ENCODE data around the gene UBTFL1.
"Not testable (repeated sequence)": the region's sequence is repeated elsewhere in the genome, so short reads cannot be mapped to it uniquely, and the experiment has no call there.

The UBTFL1 gene, protein sequence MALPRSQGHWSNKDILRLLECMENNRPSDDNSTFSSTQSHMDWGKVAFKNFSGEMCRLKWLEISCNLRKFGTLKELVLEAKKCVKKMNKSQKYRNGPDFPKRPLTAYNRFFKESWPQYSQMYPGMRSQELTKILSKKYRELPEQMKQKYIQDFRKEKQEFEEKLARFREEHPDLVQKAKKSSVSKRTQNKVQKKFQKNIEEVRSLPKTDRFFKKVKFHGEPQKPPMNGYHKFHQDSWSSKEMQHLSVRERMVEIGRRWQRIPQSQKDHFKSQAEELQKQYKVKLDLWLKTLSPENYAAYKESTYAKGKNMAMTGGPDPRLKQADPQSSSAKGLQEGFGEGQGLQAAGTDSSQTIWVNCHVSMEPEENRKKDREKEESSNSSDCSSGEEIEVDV

DNA sequence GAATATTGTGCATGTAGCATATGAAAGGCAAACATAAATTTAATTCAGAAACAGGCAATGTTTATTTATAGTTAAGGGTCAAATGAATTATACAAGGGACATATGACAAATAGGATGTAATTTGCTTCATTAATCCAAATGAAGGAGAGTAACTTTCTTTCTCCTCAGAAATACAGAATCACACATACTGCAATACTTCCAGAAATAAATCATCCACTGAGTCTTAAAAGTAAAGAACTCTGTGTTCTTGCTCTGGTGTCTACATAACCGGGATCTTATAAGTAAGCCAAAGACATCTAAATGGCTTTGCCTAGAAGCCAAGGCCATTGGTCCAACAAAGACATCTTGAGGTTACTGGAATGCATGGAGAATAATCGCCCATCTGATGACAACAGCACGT, at the start of gene UBTFL1:
UBTFL1 (plus strand) TSS at position 301 of the 400 bp plus-strand sequence; CDS start at position 301, 0 bp downstream.
- DNase-seq = not testable (repeated sequence)

DNA sequence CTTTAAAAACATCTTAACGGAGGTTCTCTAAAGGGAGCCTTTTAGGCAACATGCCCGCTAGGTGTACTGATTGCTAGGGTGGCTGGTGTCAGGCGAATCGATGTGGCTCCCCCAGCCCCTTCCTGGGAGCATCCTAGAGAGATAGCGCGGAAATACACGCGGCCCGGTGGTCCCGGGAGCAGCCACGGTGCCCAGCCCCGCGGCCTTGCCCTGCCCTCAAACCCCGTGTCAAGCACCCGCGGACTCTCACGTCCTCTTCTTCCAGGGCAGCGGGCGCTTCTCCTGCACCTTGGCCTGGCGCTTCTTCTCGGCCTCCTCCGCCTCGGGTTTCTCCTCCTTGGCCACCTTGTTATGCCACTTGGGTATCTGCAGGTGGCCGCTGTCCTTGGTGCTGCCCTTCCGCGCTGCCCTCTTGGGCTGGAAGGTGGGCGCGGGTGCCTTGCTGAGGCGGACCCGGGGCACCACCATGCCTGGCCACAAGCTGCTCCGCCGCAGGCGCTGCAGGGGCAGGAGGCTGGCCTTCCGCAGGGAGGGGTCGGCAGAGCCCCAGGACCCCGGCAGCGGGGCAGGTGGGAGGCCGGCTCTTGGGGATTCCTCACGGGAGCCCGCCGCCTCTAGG, 34.0 kb upstream of the UBTFL1 start:
- not testable (repeated sequence) for DNase-seq

DNA sequence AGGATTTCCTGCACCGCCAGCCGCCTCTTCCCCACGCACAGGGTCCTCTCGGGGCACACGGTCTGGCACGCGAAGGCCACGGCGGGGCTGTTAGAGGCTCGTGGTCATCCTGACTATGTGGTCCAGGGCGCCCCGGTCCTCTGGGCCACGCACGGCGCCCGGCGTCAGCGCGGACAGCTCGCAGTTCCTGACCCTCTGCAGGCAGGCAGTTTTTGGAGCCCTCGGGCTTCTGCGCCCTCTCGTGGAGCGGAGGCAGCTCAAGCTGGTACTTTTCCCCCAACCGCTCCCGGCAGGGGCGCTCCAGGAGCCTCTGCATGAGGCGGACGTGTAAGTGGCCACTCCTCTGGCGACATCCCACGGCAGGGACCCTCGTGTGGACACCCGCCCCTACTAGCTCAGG, 33.4 kb upstream of the UBTFL1 start:
- DNase-seq = peak in 12 of 51 donors; percentile 0 to 36 (median 4)

DNA sequence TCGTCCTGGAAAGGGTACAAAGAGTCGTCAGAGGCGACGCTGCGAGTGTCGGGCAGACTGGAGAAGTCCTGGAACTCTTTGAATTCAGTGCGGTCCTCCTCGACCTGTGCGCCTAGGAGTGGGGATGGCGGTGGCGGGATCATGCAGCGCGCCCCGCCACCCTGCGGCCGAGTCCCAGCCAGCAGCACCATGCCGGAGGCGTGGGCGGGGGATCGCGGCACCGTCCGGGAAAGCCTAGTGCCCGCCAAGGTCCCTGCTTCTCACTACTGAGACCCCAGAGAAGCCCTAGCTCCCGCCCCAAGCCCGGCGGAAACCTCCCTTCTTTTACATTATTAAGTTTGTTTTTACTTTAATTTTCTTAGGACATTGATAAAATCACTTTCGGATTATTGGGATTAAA, 32.2 kb upstream of the UBTFL1 start:
- not testable (repeated sequence) for DNase-seq

DNA sequence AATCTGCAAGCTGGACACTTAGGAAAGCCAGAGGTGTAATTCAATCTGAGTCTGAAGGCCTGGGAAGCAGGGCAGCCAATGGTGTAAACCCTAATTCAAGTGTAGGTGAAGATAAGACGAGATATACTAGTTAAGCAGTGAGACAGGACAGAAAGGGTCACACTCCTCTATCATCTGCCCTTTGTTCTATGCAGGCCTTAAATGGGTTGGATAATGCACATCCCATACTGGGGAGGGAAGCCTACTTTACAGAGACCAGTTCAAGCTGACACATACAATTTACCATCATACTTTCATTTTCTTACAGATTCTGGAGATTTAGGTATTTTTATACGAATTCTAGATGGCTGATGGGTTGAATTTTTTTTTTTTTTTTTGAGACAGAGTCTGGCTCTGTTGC, 3.0 kb downstream of the UBTFL1 start:
- DNase-seq = not testable (repeated sequence)

DNA sequence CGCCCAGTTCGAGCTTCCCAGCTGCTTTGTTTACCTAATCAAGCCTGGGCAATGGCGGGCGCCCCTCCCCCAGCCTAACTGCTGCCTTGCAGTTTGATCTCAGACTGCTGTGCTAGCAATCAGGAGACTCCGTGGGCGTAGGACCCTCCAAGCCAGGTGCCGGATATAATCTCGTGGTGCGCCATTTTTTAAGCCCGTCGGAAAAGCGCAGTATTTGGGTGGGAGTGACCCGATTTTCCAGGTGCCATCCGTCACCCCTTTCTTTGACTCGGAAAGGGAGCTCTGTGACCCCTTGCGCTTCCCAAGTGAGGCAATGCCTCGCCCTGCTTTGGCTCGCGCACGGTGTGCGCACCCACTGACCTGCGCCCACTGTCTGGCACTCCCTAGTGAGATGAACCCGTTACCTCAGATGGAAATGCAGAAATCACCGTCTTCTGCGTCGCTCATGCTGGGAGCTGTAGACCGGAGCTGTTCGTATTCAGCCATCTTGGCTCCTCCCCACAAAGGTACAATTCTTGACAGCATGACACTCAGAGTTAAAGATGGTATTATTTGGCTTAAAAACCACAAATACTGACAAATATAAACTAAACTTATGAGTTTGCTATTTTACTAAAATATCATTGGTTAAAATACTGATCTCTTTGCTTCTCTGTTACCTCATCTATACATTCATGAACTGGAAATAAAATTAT, 9.6 kb downstream of the UBTFL1 start:
- not testable (repeated sequence) for DNase-seq

DNA sequence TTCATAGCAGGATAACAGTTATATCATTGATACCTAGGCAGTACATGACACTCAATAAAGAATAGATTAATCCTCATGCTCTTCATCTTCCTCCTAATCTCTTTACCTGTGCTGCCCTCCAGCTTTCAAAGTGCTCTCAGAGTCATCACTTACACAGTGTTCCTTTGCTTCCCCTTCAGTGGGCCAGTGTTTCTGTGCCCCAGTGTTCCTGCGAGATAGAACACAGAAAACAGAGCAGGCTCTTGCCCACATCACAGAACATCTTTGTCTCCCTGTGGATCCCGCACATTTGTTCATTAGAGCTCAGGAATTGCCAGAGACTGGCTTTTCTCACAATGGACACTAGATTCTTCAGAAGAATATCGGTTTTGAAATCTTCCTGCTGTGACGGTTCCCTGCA, 12.5 kb downstream of the UBTFL1 start:
- DNase-seq = peak in 19 of 51 donors; percentile 1 to 42 (median 16)

DNA sequence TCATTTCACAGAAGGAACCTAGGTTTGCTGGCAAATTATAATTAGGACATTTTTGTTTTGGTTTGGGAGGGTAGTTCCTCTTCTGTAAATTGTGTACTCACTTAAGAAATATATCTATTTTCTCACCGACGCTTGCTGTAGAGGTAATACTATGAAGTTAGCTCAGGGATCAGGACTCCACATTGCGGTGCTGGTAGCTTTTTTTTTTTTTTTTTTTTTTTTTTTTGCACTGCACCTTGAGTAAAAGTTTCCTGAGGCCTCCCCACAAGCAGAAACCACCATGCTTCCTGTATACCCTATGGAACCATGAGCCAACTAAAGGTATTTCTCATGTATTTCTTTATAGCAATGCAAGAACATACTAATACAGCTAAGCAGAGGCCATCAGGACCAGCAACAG, 14.7 kb downstream of the UBTFL1 start:
- DNase-seq = no peak

DNA sequence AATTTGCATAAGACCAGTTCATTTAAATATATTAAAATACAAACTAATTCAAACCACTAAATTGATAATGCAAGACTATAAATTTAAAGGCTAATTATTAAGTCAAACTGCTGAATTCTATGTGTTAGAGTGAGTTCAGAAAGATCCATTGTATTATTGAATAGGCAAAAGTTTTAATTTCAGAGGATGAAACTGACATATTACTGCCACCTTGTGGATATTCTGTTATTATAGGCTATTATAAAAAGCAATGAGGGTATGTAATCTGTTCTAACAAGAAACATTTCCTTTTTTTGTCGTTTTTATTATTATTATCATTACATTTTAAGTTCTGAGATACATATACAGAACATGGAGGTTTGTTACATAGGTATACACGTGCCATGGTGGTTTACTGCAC, 27.8 kb downstream of the UBTFL1 start:
- DNase-seq = peak in 1 of 51 donors; percentile 9

DNA sequence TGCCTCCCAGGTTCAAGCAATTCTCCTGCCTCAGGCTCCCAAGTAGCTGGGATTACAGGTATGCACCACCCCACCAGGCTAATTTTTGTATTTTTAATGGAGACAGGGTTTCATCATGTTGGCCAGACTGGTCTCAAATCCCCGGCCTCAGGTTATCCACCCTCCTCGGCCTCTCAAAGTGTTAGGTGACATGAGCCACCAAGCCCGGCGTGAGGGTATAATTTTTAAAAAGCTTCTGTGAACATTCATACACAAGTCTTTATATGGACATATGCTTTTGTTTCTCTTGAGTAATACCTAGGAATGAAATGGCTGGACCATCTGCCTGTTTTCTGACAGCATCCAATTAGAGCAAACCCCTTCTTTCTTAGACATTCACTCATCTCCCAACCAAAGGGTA, 34.4 kb downstream of the UBTFL1 start:
- DNase-seq = no peak

DNA sequence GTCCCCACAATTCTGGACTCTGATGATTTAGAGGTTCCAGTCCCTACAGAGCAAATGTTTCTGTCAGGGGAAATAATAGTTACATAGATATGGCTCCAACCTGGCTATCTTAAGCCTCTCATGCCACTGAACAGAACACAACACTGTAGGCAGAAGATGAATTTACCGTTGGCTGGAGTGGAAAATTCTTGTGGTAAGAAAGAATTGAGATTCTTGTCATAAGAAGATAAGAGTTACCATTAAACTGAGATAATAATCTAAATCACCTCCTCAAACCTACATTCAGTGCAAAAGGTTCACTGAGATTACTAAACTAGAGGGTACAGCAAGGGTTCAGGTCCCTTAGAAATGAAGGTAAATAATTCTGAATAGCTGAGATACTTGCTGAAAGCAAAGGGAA, 38.6 kb downstream of the UBTFL1 start:
- no peak for DNase-seq

DNA sequence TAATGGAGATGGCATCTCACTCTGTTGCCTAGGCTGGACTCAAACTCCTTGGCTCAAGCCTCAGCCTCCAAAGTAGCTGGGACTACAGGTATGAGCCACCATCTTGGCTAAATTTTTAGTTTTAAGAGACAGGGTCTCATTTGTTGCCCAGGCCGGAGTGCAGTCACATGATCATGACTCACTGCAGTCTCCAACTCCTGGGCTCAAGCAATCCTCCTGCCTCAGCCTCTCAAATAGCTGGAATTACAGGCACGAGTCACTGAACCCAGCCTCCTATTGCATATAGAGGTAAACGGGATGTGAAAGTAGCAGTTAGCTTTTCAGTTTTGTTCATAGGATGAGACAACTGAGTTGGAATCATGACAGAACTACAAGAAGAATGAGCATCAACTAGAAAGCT, 39.2 kb downstream of the UBTFL1 start:
- no peak for DNase-seq

DNA sequence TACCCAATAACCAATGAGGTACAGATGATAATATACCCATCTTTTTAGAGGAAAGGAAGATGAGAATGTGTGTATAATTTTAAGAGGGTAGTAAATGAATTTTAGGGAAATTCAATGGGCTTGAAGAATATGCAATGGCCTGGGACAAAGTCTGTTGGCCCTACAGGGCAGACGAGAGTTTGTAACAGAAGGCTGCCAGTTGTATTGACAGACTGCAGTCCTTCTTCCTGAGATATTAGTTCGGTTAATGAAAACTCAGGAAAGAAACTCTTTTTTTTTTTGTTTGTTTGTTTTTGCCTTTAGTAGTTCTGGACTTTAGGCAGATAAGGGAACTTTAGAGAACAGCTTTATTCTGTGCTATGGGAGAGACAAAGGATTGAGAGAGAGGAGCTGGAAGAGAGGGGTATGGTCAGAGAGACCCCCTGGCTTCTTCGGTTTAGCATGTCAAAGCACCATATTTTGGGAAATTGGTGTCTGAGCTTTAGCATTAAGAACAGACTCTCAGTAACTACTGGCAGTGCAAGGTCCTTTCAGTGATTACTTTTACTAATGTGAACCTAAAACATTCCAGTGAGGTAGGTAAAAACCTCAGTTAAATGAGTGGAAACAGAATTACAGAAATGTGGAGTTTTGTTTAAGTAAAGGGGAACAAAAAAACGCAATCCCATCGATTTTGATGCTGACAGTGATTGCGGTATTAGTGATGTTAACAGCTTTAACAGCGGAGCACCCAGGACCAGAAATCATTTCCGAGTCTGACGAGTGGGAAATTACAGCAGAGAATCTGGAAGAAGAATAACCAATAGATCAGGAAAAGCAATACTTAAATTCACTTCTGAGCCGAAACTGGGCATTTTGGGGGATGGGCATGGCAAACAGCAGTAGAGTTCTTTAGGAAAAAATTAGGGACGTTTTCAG, 48.1 kb downstream of the UBTFL1 start:
- no peak for DNase-seq

DNA sequence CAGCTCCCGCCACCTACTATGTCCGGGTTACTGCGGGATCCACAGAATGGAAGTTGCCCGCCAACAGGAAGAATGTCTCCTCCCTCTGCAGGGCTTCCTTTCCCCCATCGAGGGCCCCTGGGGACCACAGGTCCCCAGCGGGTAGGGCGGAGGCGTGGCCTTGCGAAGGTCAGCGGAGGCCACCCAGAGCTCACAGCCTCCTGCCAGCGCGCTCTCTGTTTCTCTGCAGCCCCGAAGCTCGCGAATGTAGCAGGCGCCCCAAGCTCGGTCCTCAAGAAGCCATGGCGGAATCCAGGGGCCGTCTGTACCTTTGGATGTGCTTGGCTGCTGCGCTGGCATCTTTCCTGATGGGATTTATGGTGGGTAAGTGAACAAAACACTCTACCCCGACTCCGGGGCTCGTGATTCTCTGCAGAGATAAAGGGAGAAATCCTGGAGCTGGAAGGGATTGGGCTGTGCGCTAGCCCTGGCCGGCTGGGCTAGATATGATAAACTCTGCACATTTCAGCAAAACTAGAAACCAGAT, 48.8 kb downstream of the UBTFL1 start, which contains the start of gene NAALAD2:
NAALAD2 (plus strand) TSS at position 186 of the 526 bp plus-strand sequence; CDS start at position 282, 96 bp downstream.
- DNase-seq = peak in 48 of 51 donors; percentile 4 to 87 (median 48)

DNA sequence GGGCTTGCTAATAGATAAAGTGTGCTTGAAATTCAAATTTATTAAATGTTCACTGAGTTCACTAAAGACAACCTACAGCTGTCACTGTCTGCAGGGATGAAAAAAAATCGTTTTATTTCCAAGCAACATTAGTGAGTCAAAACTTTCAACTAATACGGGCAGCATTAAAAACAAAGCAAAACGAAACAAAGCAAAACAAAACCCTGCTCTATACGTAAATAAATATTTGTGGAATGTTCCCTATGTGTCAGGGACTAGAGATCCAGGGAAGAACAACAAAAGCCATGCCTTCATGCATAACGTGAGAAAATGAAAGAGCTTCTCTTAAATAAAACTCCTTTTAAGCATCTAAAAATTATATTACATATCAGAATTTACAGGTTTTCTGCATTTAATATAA, 49.3 kb downstream of the UBTFL1 start:
- DNase-seq = peak in 1 of 51 donors; percentile 63
